BLaER1 treated with 17β-estradiol and CSF1 and Interleukin-3, amounts not matched to agents 10 nM and 100 nM (cell line): ENCODE data around the gene ZNF518B.
"Not testable (repeated sequence)": the region's sequence is repeated elsewhere in the genome, so short reads cannot be mapped to it uniquely, and the experiment has no call there.

Experiments
- H3K27ac ChIP-seq, 11 experiments: shearing (Covaris generic); formaldehyde crosslinking; 2 replicates each; pipeline ENCODE4 v1.8.1; 2022
- H3K27me3 ChIP-seq, 11 experiments: shearing (Covaris generic); formaldehyde crosslinking; 2 replicates each; pipeline ENCODE4 v1.8.1; 2022
- H3K36me3 ChIP-seq, 11 experiments: shearing (Covaris generic); formaldehyde crosslinking; 2 replicates each; pipeline ENCODE4 v1.8.1; 2022
- H3K4me1 ChIP-seq, 10 experiments: shearing (Covaris generic); formaldehyde crosslinking; 2 replicates each; pipeline ENCODE4 v1.8.1; 2022
- H3K4me2 ChIP-seq, 11 experiments: shearing (Covaris generic); formaldehyde crosslinking; 2 replicates each; pipeline ENCODE4 v1.8.1; 2022
- H3K4me3 ChIP-seq, 10 experiments: shearing (Covaris generic); formaldehyde crosslinking; 2 replicates each; pipeline ENCODE4 v1.8.1; 2022
- H3K9ac ChIP-seq, 11 experiments: shearing (Covaris generic); formaldehyde crosslinking; 2 replicates each; pipeline ENCODE4 v1.8.1; 2022
- H3K9me3 ChIP-seq, 11 experiments: shearing (Covaris generic); formaldehyde crosslinking; replicated peaks in 1 of 11; 2 replicates each; pipeline ENCODE4 v1.8.1; 2022
- H4K20me1 ChIP-seq, 11 experiments: shearing (Covaris generic); formaldehyde crosslinking; 2 replicates each; pipeline ENCODE4 v1.8.1; 2022
- Cebpa-rat ChIP-seq, 11 experiments: shearing (Covaris generic); IDR thresholded peaks; 2 replicates each; pipeline ENCODE4 v1.8.1; 2022

Gene ZNF518B

GRCh38 chr4:10454121-10454520 lies 3.1 kb downstream of the ZNF518B start:
- Histone ChIP-seq H3K36me3 (peaks cover 37 to 53% (median 48%) of the 10 kb centered on the region in 11 experiments), H3K27ac (peak overlapping the region in 7 of 11 experiments; percentile 32 to 72 (median 53); a peak in 8 of 22 replicates), H3K4me1 (peaks cover 17 to 34% (median 26%) of the 10 kb centered on the region in 10 experiments), H3K9me3 (peaks cover 20 to 46% (median 37%) of the 10 kb centered on the region in 11 experiments), H3K4me3 (no peak overlapping the region), H3K9ac (peak overlapping the region in 2 of 11 experiments; percentile 34 to 37; a peak in 3 of 22 replicates), H3K4me2 (peak overlapping the region; percentile 41 to 80 (median 68)), H4K20me1 (peaks cover 0 to 2% (median 0%) of the 10 kb centered on the region in 11 experiments; a peak in 3 of 22 replicates), H3K27me3 (peaks cover 15 to 25% (median 21%) of the 10 kb centered on the region in 11 experiments)
- TF ChIP-seq Cebpa-rat (IDR thresholded peaks at IDR 0.05), result no peak

- Histone ChIP-seq H3K9ac (no peak overlapping the region), H3K9me3 (peaks cover 8 to 62% (median 38%) of the 10 kb centered on the region in 11 experiments; a peak in 18 of 22 replicates), H3K27ac (no peak overlapping the region), H3K27me3 (no peaks in the 10 kb centered on the region), H4K20me1 (peaks cover 0 to 18% (median 0%) of the 10 kb centered on the region in 11 experiments; a peak in 3 of 22 replicates), H3K4me2 (no peak overlapping the region), H3K4me3 (no peak overlapping the region), H3K4me1 (peaks cover under 1 to 5% (median 2%) of the 10 kb centered on the region in 10 experiments; a peak in 17 of 20 replicates), H3K36me3 (peaks cover 75 to 100% (median 89%) of the 10 kb centered on the region in 11 experiments)
- no peak for TF ChIP-seq Cebpa-rat (IDR thresholded peaks at IDR 0.05)
These were observed 8.2 kb downstream of the ZNF518B start for GRCh38 chr4:10448991-10449390.

DNA sequence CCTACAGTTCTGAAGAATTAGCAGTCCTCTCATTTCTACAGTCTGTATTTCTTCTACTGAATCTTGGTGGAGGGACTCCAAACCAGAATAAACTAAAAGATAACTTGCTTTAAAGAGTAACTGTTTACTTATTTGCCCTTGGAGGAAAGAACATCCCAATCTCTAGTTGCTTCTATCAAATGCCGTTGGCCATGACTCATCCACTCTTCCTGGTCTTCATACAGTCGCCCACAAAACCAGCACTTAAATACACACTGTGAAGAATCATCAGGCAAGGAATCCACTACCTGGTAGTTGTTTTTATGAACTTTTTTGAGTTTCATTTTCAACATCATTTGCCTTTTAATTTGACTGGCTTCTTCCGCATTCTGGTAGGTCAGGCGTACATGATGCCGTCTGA lies 14.2 kb downstream of the ZNF518B start:
- no peak overlapping the region for H3K9ac ChIP-seq
- H3K27ac ChIP-seq, result no peak overlapping the region
- peaks cover 30 to 58% (median 42%) of the 10 kb centered on the region in 11 experiments for H3K36me3 ChIP-seq
- no peaks in the 10 kb centered on the region for H3K4me1 ChIP-seq
- H4K20me1 ChIP-seq, result peaks cover 0 to 6% (median 0%) of the 10 kb centered on the region in 11 experiments; a peak in 3 of 22 replicates
- no peak overlapping the region for H3K4me2 ChIP-seq
- no peaks in the 10 kb centered on the region for H3K27me3 ChIP-seq
- no peak overlapping the region for H3K4me3 ChIP-seq
- TF ChIP-seq Cebpa-rat (IDR thresholded peaks at IDR 0.05), result no peak
- H3K9me3 ChIP-seq, result peaks cover 8 to 34% (median 22%) of the 10 kb centered on the region in 11 experiments; a peak in 19 of 22 replicates

DNA sequence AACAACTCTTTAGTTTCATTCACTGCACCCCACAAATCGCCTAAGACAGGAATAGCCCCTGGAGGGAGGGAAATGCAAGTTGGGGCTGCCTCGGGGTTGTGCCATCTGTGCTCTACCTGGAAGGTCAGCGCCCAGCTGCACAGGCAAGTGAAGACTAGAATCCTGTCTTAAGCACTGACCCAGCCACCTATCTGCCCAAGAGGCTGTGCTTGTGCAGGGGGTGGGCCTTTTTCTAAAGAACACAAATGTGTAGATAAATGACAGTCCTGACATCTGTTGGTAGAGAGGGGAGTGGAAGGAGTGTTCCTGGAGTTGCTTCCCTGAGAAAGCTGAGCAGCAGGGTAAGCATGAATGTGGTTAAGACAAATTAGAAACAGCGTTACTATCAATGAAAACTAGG lies 15.7 kb downstream of the ZNF518B start:
- H3K9ac ChIP-seq, result no peak overlapping the region

DNA sequence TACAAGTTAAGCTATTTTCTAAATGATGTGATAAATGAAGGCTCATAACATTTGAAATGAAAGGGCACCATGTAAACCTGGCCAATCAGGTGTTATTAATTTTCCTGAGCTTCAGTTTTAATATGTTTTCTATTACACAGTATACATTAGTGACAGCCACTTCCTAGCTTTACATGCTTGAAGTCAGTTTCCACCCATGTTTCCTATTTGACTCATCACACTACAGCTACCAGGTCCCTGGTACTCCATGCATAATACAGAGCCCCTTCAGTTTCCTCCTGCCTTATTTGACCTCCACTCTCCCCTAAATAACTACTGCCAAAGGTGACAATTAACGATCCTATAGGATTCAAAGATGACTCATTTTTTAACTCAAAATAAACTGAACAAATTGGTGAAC lies 18.3 kb downstream of the ZNF518B start:
- Histone ChIP-seq H3K4me1 (no peaks in the 10 kb centered on the region), H3K9me3 (peaks cover 0 to 6% (median 0%) of the 10 kb centered on the region in 11 experiments; a peak in 6 of 22 replicates), H3K9ac (no peak overlapping the region), H3K27me3 (no peaks in the 10 kb centered on the region), H3K36me3 (peaks cover under 1 to 18% (median 7%) of the 10 kb centered on the region in 11 experiments; a peak in 11 of 22 replicates), H3K4me3 (no peak overlapping the region), H3K4me2 (no peak overlapping the region), H3K27ac (no peak overlapping the region), H4K20me1 (no peaks in the 10 kb centered on the region; a peak in 1 of 22 replicates)
- no peak for TF ChIP-seq Cebpa-rat (IDR thresholded peaks at IDR 0.05)

More for the DNA sequence above, 15.7 kb downstream of the ZNF518B start:
- peaks cover 24 to 44% (median 32%) of the 10 kb centered on the region in 11 experiments for H3K36me3 ChIP-seq
- no peaks in the 10 kb centered on the region for H3K4me1 ChIP-seq
- no peak overlapping the region for H3K4me3 ChIP-seq
- TF ChIP-seq Cebpa-rat (IDR thresholded peaks at IDR 0.05), result no peak
- H3K9me3 ChIP-seq, result peaks cover 8 to 26% (median 15%) of the 10 kb centered on the region in 11 experiments; a peak in 19 of 22 replicates
- no peaks in the 10 kb centered on the region for H3K27me3 ChIP-seq
- peaks cover 0 to 4% (median 0%) of the 10 kb centered on the region in 11 experiments; a peak in 1 of 22 replicates for H4K20me1 ChIP-seq
- no peak overlapping the region for H3K27ac ChIP-seq
- H3K4me2 ChIP-seq, result no peak overlapping the region

DNA sequence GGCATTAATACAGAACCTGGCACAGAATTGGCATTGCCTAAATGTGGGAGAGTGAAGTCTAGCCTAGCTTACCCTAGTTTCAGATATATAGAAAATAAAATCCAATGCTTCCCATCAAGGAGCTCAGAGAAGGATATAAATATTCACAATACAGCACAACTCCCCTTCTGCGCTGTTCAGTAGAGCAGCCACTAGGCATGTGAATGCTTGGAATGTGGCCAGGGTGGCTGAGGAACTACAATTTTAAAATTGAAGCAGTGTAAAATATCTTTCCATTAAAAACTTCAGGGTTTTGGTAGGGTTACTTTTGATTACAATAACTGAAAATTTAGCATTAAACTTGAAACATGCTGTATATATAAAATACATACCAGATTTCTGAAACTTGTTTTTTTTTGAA lies 19.5 kb downstream of the ZNF518B start:
- H3K9ac ChIP-seq, result no peak overlapping the region
- TF ChIP-seq Cebpa-rat (IDR thresholded peaks at IDR 0.05), result no peak
- no peaks in the 10 kb centered on the region for H3K4me1 ChIP-seq
- H3K4me2 ChIP-seq, result no peak overlapping the region
- H4K20me1 ChIP-seq, result no peaks in the 10 kb centered on the region; a peak in 1 of 22 replicates
- no peak overlapping the region for H3K4me3 ChIP-seq
- H3K27ac ChIP-seq, result no peak overlapping the region
- peaks cover 0 to 8% (median 0%) of the 10 kb centered on the region in 11 experiments; a peak in 3 of 22 replicates for H3K36me3 ChIP-seq
- H3K9me3 ChIP-seq, result no peaks in the 10 kb centered on the region; a peak in 1 of 22 replicates
- H3K27me3 ChIP-seq, result no peaks in the 10 kb centered on the region

- not testable (repeated sequence) for H3K36me3 ChIP-seq, H3K4me3 ChIP-seq, H3K4me2 ChIP-seq, H4K20me1 ChIP-seq, H3K4me1 ChIP-seq, H3K27me3 ChIP-seq, H3K9ac ChIP-seq, H3K27ac ChIP-seq
- peaks cover 0 to 19% (median 9%) of the 10 kb centered on the region in 11 experiments; a peak in 11 of 22 replicates for H3K9me3 ChIP-seq
These were observed 29.5 kb downstream of the ZNF518B start for GRCh38 chr4:10427680-10428079.

DNA sequence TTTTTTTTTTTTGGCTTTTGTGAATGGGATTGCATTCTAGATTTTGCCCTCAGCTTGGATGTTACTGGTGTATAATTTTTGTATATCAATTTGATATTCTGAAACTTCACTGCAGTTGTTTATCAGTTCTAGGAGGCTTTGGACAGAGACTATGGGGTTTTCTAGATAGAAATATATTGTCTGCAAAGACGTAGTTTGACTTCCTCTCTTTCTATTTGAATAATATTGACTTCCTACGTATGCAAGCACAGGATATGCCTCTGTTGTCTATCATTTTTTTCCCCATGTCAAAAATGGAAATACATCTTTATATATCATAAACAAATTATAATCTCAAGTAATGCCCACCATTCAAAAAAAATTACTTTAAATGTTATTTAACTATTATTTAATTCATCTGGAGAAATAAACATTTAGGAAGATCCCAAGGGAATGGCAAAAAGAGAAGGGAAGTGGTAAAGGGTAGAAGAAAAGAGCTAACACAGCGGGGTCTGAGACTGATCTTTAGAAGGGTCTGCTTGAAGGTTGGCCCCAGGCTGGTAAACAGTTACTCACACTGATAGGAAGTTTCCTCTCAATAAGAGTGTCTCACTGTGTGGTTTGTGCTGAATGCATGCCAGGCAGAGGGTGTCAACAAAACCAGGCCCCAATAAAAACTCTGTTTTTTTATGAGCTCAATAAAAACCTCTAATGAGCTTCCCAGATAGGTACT lies 35.7 kb downstream of the ZNF518B start:
- TF ChIP-seq Cebpa-rat (IDR thresholded peaks at IDR 0.05), result no peak
- Histone ChIP-seq H3K9me3 (peaks cover 11 to 28% (median 18%) of the 10 kb centered on the region in 11 experiments), H3K9ac (no peak overlapping the region), H3K27me3 (no peaks in the 10 kb centered on the region), H3K4me1 (peaks cover 10 to 19% (median 16%) of the 10 kb centered on the region in 10 experiments; a peak in 19 of 20 replicates), H3K36me3 (no peaks in the 10 kb centered on the region), H3K4me3 (no peak overlapping the region), H4K20me1 (no peaks in the 10 kb centered on the region), H3K27ac (no peak overlapping the region), H3K4me2 (peak overlapping the region in 9 of 11 experiments; percentile 4 to 30 (median 10); a peak in 7 of 22 replicates)

GRCh38 chr4:10417740-10418139 lies 39.5 kb downstream of the ZNF518B start:
- peak overlapping the region in 3 of 11 experiments; percentile 60 to 76 (median 67); a peak in 1 of 22 replicates for H3K4me2 ChIP-seq
- TF ChIP-seq Cebpa-rat (IDR thresholded peaks at IDR 0.05), result no peak
- H4K20me1 ChIP-seq, result no peaks in the 10 kb centered on the region
- H3K36me3 ChIP-seq, result no peaks in the 10 kb centered on the region
- H3K4me3 ChIP-seq, result no peak overlapping the region
- H3K9ac ChIP-seq, result no peak overlapping the region
- H3K27me3 ChIP-seq, result no peaks in the 10 kb centered on the region
- H3K9me3 ChIP-seq, result peaks cover 11 to 28% (median 18%) of the 10 kb centered on the region in 11 experiments
- H3K27ac ChIP-seq, result no peak overlapping the region
- H3K4me1 ChIP-seq, result peaks cover 27 to 50% (median 37%) of the 10 kb centered on the region in 10 experiments
